Muscle layer of colon (tissue), 2 donors: Measurements from ENCODE around the gene LOXHD1.

Source experiments
- H3K27ac ChIP-seq: one replicate; pipeline ENCODE4 v1.7.0; 2013; ENCODE audit warnings: low read depth, mild to moderate bottlenecking, low read length, moderate library complexity
- H3K27me3 ChIP-seq, 2 donors: one replicate each; pipeline ENCODE4 v1.7.0; 2013; ENCODE audit warnings: low read length in 2 of 2, mild to moderate bottlenecking in 2 of 2; ENCODE audit not compliant: insufficient read depth in 2 of 2, control insufficient read depth in 1 of 2
- H3K36me3 ChIP-seq: one replicate; pipeline ENCODE4 v1.7.0; 2013; ENCODE audit warnings: mild to moderate bottlenecking, low read length; ENCODE audit not compliant: insufficient read depth
- H3K4me1 ChIP-seq: one replicate; pipeline ENCODE4 v1.7.0; 2013; ENCODE audit warnings: mild to moderate bottlenecking, low read length; ENCODE audit not compliant: insufficient read depth
- H3K4me3 ChIP-seq, 2 donors: one replicate each; pipeline ENCODE4 v1.7.0; 2013; ENCODE audit warnings: low read length in 2 of 2, low read depth in 1 of 2, mild to moderate bottlenecking in 1 of 2, moderate library complexity in 1 of 2
- H3K9ac ChIP-seq: one replicate; pipeline ENCODE4 v1.7.0; 2013; ENCODE audit warnings: low read length
- H3K9me3 ChIP-seq: one replicate; pipeline ENCODE4 v1.7.0; 2013; ENCODE audit warnings: mild to moderate bottlenecking, low read length
- donor health status: abdominal sarcoma.
- donor health status: Adenocarcinoma of cecum.

The LOXHD1 gene

DNA sequence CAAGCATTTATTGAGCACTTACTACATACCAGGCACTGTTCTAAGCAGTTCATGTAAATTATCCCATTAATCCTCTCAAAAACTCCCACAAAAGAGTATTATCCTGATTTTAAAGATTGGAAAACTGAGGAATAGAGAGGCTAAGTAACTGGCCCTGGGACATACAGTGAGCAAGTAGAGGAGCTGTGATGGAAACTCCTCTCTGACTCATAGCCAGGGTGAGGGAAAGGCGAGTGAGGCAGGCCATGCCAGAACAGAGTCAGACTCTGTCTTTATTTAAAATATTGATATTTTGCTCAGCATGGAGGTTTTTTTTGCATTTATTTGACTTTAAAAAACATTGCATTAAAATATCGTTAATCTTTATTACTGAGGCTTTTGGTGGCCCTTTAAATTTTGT lies 208.0 kb downstream of the LOXHD1 start:
- Histone ChIP-seq H3K9me3 (no peaks in the 10 kb centered on the region), H3K4me1 (no peaks in the 10 kb centered on the region), H3K4me3 (no peak overlapping the region), H3K27me3 (no peaks in the 10 kb centered on the region), H3K9ac (no peak overlapping the region), H3K36me3 (peaks cover 13% of the 10 kb centered on the region), H3K27ac (no peak overlapping the region)

DNA sequence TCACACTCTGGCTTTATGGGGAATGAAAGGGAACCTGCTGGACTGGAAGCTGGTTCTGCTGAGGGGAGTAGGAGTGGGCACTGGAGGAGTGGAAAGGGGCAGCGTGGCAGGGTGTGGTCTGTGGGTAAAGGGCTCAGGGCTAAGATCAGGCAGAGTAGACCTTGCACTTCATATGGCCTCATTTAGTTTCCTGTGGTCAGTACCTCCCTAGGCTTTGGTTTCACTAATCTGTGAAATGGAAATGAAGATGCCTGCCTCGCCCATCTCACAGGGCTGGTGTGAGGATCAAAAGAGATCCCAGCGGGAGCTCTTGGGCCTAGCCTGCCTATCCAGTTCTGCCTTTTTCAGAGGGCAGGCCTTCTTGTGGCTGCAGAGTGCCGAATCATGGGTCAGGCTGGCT lies 208.7 kb downstream of the LOXHD1 start:
- no peaks in the 10 kb centered on the region for H3K9me3 ChIP-seq
- no peak overlapping the region for H3K4me3 ChIP-seq
- H3K4me1 ChIP-seq = no peaks in the 10 kb centered on the region
- H3K9ac ChIP-seq = no peak overlapping the region
- no peaks in the 10 kb centered on the region for H3K27me3 ChIP-seq
- H3K36me3 ChIP-seq = peaks cover 13% of the 10 kb centered on the region
- H3K27ac ChIP-seq = no peak overlapping the region

DNA sequence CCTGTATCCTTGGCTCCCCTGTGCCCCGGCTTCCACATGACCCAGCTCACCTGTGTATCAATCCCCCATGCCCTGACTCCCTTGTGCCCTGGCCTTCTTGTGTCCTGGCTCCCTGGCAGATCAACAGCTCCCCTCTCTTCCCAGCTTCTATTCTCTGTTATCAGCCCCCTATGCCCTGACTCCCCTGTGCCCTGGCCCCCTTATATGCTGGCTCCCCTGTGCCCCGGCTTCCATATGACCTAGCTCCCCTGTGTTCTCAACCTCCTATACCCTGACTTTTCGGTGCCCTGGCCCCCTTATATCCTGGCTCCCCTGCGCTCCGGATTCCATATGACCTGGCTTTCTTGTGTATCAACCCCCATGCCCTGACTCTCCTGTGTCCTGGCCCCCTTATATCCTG lies 209.2 kb downstream of the LOXHD1 start:
- no peaks in the 10 kb centered on the region for H3K4me1 ChIP-seq
- no peaks in the 10 kb centered on the region for H3K27me3 ChIP-seq
- H3K4me3 ChIP-seq = no peak overlapping the region
- no peak overlapping the region for H3K9ac ChIP-seq
- H3K9me3 ChIP-seq = no peaks in the 10 kb centered on the region
- H3K27ac ChIP-seq = no peak overlapping the region
- peaks cover 13% of the 10 kb centered on the region for H3K36me3 ChIP-seq

DNA sequence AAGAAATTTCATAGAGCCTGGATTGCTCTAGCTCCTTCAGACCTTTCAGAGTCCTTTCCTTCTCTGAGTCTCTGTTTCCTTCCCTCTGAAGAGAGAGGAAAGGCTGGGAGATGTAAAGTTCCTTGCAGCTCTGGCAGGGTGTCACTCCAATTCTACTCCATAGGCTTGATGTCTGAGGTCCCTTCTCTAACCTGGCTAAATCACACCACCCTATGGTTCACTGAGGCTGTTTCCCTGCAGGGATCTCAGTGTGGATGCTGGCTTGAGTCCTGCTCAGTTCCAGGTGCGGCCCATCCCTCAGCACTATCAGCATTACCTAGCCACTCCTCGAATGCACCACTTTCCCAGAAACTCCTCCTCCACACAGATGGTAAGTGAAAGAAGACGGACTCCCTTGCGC lies 209.7 kb downstream of the LOXHD1 start:
- H3K4me3 ChIP-seq = no peak overlapping the region
- H3K27ac ChIP-seq = no peak overlapping the region
- H3K9ac ChIP-seq = no peak overlapping the region
- H3K9me3 ChIP-seq = no peaks in the 10 kb centered on the region
- no peaks in the 10 kb centered on the region for H3K4me1 ChIP-seq
- no peaks in the 10 kb centered on the region for H3K27me3 ChIP-seq
- H3K36me3 ChIP-seq = peaks cover 13% of the 10 kb centered on the region

DNA sequence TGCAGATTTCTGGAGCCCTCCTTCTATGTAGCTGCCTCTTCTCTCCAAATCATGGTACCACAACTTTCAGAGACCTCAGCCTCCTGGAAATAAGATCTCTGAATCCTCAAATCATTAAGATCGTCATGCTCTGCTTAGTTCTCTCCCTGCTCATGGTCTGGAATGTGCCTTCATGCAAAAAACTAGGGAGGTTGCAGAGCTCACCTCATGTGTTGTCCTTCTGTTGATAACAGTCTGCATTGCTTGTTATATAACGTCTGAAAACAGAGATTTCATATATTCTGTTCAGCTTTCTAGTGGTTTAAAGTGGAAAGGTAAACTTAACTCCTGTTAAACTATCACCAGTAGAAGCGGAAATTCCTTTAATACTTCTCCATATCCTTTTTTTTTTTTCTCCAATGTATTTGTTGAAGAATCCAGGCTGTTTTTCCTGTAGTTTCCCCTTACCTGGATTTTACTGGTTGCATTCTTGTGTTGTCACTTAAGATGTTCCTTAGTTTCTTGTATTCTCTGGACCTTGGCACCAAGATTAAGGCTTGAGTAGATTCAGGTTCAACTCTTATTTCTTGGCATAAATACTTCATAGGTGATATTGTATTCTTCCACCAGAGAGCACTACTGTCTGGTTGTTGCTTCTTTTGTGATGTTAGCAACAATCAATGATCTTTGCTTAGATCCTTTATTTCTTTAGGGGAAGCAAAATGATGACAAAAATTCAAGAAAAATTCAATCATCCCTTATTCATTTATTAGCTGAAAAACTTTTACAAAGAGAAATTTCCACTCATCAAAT lies 211.3 kb downstream of the LOXHD1 start:
- no peak overlapping the region for H3K27ac ChIP-seq
- H3K9me3 ChIP-seq = no peaks in the 10 kb centered on the region
- H3K36me3 ChIP-seq = peaks cover 11% of the 10 kb centered on the region
- H3K9ac ChIP-seq = no peak overlapping the region
- no peak overlapping the region for H3K4me3 ChIP-seq
- H3K27me3 ChIP-seq = no peaks in the 10 kb centered on the region
- H3K4me1 ChIP-seq = no peaks in the 10 kb centered on the region

DNA sequence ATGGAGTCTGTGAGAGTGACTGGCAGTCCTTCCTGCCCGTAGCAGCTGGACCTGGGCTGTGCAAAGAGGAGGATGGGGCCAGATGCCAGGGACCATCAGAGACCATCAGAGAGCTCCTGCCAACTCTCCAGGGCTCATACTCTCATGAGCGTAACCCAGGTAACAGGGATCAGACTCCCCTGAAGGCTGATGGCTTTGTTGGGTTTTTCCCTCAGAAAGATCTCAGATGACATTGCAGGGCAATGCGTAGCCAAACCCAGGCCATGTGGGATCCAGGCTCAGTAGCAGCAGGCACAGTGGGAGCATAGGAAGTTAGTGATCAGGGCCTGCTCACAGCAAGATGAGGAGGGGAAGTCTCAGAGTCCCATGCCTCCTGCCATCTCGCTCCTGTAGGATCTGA lies 218.0 kb downstream of the LOXHD1 start:
- Histone ChIP-seq H3K36me3 (no peaks in the 10 kb centered on the region), H3K4me1 (no peaks in the 10 kb centered on the region), H3K9ac (no peak overlapping the region), H3K27ac (no peak overlapping the region), H3K27me3 (no peaks in the 10 kb centered on the region), H3K9me3 (no peaks in the 10 kb centered on the region), H3K4me3 (no peak overlapping the region)

DNA sequence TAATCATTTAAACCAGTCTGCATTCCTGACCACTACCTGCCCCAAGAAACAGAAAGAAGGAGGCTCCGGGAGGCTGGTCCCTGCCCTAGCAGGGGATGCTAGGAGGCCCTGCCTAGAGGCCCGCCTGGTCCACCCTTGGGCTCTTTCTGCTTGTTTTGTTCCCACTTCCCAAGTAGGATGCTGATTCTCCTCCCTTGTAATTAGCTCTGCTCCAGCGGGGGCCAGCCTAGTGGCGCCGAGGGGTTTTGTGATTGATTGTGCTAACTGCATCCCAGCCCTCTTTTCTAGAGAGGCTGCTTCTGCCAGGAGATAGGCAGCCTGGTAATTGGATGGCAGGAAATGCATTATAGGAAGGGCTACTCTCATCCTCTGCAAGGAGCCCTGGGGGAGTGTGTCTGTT lies 220.0 kb downstream of the LOXHD1 start:
- no peaks in the 10 kb centered on the region for H3K36me3 ChIP-seq
- H3K4me3 ChIP-seq = no peak overlapping the region
- no peak overlapping the region for H3K9ac ChIP-seq
- no peaks in the 10 kb centered on the region for H3K27me3 ChIP-seq
- no peaks in the 10 kb centered on the region for H3K4me1 ChIP-seq
- H3K27ac ChIP-seq = no peak overlapping the region
- H3K9me3 ChIP-seq = no peaks in the 10 kb centered on the region

DNA sequence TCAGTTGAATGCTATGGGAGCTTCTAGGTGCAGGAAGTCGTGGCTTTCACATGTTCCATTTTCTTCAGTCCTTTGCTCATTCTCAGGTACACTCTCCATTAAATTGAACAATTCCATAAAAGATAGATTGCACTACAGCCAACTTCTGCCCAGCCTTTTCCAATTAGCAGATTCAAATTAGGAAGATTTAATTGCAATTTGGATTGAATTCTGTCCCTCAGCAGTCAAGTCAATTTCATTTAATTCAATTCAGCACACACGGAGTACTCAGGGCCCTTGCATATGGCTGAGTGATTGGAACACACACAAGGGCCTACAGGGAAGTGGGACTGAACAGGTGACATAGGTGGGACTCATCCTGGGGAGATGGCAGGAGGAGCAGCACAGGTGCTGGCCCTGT lies 220.4 kb downstream of the LOXHD1 start:
- no peak overlapping the region for H3K9ac ChIP-seq
- no peaks in the 10 kb centered on the region for H3K4me1 ChIP-seq
- H3K36me3 ChIP-seq = no peaks in the 10 kb centered on the region
- no peak overlapping the region for H3K4me3 ChIP-seq
- H3K27me3 ChIP-seq = no peaks in the 10 kb centered on the region
- H3K27ac ChIP-seq = no peak overlapping the region
- no peaks in the 10 kb centered on the region for H3K9me3 ChIP-seq

DNA sequence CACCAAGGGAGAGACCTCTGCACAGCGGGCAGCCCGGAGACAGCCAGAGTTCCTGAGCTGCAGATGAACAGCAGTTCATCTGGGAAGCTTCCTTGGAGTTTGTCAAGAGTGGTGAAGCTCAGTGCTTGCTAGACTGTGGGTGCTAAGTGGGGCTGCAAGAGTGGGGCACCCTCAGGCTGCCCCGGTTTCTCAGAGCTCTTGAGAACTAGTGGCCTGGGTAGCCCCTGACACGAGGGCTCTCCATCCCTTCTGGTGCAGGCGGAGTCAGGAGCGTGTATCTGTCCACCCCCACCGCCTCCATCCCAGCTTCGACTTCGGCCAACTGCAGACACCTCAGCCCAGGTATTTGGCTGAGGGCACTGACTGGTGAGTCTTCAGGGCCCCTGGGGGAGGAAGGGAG lies 222.0 kb downstream of the LOXHD1 start:
- Histone ChIP-seq H3K36me3 (no peaks in the 10 kb centered on the region), H3K9ac (no peak overlapping the region), H3K27me3 (no peaks in the 10 kb centered on the region), H3K4me3 (no peak overlapping the region), H3K9me3 (no peaks in the 10 kb centered on the region), H3K27ac (no peak overlapping the region), H3K4me1 (no peaks in the 10 kb centered on the region)

DNA sequence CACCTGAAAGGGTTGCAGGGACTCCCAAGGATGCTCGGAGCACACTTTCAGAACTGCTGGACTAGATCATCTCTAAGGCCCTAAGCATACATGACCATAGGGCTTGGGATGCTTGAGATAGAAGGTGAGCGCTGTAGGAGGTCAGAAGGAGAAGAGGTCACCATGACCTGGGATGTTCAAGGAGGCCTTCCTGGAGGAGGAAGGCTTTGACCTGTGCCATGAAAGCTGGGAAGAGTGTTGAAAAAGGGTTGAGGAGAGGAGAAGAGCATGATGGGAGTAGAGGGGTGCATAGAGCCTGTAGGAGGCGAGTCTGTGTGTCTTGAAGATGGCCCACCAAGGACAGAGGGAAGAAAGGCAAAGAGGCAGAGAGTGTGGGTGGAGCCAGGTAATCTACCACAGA lies 222.4 kb downstream of the LOXHD1 start:
- Histone ChIP-seq H3K4me1 (no peaks in the 10 kb centered on the region), H3K27ac (no peak overlapping the region), H3K36me3 (no peaks in the 10 kb centered on the region), H3K4me3 (no peak overlapping the region), H3K27me3 (no peaks in the 10 kb centered on the region), H3K9ac (no peak overlapping the region), H3K9me3 (no peaks in the 10 kb centered on the region)

DNA sequence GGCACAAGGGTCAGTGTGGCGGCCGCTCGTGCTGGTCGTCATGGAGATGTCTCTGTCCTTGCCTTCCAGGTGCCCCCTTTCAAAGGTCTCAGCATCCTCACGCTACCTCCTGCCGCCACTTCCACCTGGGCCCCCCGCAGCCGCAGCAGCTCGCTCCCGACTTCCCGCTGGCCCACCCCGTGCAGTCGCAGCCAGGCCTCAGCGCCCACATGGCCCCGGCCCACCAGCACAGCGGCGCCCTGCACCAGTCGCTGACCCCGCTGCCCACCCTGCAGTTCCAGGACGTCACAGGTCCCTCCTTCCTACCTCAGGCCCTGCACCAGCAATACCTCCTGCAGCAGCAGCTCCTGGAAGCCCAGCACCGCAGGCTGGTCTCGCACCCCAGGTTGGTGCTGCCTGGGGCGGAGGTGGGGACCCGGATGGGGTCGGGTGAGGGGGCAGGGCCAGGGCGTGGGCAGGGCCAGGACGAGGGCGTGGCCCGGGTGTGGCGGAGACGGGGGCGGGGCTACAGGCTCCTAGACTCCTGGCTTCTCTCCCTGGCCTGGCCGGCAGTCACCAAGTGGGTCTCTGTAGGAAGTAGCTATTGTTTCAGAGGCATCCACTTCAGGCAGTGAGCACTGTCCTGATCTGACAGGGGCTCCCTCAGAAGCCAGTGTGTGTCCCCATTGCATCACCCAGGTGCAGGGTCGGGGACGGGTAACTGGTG lies 223.7 kb downstream of the LOXHD1 start:
- Histone ChIP-seq H3K4me1 (no peaks in the 10 kb centered on the region), H3K36me3 (no peaks in the 10 kb centered on the region), H3K9me3 (no peaks in the 10 kb centered on the region), H3K9ac (no peak overlapping the region), H3K4me3 (no peak overlapping the region), H3K27me3 (no peaks in the 10 kb centered on the region), H3K27ac (no peak overlapping the region)
